PC-9 (cell line): ENCODE data around the gene MDN1. TPM values are rescaled to one million over a fixed set of nuclear protein-coding genes. Genes with fewer than 3 reads are reported as not detected.
A peak's percentile ranks its signal among the peaks of the same experiment; 100 is the strongest.
"Not testable (repeated sequence)": the region's sequence is repeated elsewhere in the genome, so short reads cannot be mapped to it uniquely, and the experiment has no call there.

Experiments
- BruUV-seq: library from RNA; stranded (reverse); fragments of 400-500 nt; replicated peaks from 2 replicates; lab custom pipeline; 2021; lab: Mats Ljungman, UMichigan
- CTCF ChIA-PET: fragments of 300-600 bp; sonication (Branson Sonifier 250); formaldehyde crosslinking; loops from one replicate; lab custom pipeline; 2022; ENCODE audit warnings: antibody characterized with exemption; lab: Charles Lee
- POLR2A ChIA-PET: fragments of 300-600 bp; sonication (Branson Sonifier 250); formaldehyde crosslinking; loops from one replicate; lab custom pipeline; 2022; ENCODE audit warnings: antibody characterized with exemption; ENCODE audit not compliant: unreplicated experiment; lab: Charles Lee
- DNase-seq, 2 experiments: peaks; one replicate each; pipeline versions ENCODE4 v3.0.0 to v3.0.0-alpha.2; 2015 to 2022; ENCODE audit warnings: mixed read lengths in 1 of 2
- H2AFZ ChIP-seq: fragments of 200-600 bp; sonication (generic); 2 replicates; pipeline ENCODE4 v1.8.1; 2017; ENCODE audit warnings: antibody characterized with exemption
- H3F3A ChIP-seq: fragments of 200-600 bp; sonication (generic); 2 replicates; pipeline ENCODE4 v1.8.1; 2017; ENCODE audit warnings: antibody characterized with exemption, mild to moderate bottlenecking, low read depth; ENCODE audit not compliant: insufficient read depth
- H3K27ac ChIP-seq: fragments of 200-600 bp; sonication (generic); 2 replicates; pipeline ENCODE4 v1.6.1; 2016; ENCODE audit warnings: mixed run types
- H3K27me3 ChIP-seq: fragments of 200-600 bp; sonication (generic); 2 replicates; pipeline ENCODE4 v1.6.1; 2016; ENCODE audit warnings: low read depth, mixed run types; ENCODE audit not compliant: insufficient read depth
- H3K36me3 ChIP-seq: fragments of 200-600 bp; sonication (generic); 2 replicates; pipeline ENCODE4 v1.6.1; 2016; ENCODE audit warnings: low read depth, mixed run types
- H3K4me1 ChIP-seq: fragments of 200-600 bp; sonication (generic); replicated peaks from 2 replicates; pipeline ENCODE4 v1.6.1; 2016; ENCODE audit warnings: mixed run types; ENCODE audit not compliant: insufficient read depth
- H3K4me2 ChIP-seq: fragments of 200-600 bp; sonication (generic); 2 replicates; pipeline ENCODE4 v1.6.1; 2017; ENCODE audit warnings: mixed run types
- H3K4me3 ChIP-seq: fragments of 200-600 bp; sonication (generic); 2 replicates; pipeline ENCODE4 v1.6.1; 2016; ENCODE audit warnings: mixed run types
- H3K79me2 ChIP-seq: fragments of 200-600 bp; sonication (generic); 2 replicates; pipeline ENCODE4 v1.6.1; 2017; ENCODE audit warnings: low read depth, mixed run types
- H3K9me2 ChIP-seq: fragments of 200-600 bp; sonication (generic); 2 replicates; pipeline ENCODE4 v1.8.1; 2017; ENCODE audit warnings: mild to moderate bottlenecking; ENCODE audit not compliant: insufficient read depth
- H3K9me3 ChIP-seq: fragments of 200-600 bp; sonication (generic); 2 replicates; pipeline ENCODE4 v1.8.1; 2016; ENCODE audit warnings: low read depth; ENCODE audit not compliant: insufficient read depth
- H4K20me1 ChIP-seq: fragments of 200-600 bp; sonication (generic); 2 replicates; pipeline ENCODE4 v1.8.1; 2017; ENCODE audit not compliant: insufficient read depth
- EZH2 ChIP-seq: fragments of 200-600 bp; sonication (generic); IDR thresholded peaks from 2 replicates; pipeline ENCODE4 v1.8.0; 2017; ENCODE audit warnings: antibody characterized with exemption, low read depth
- intact Hi-C: fragments of 100-400 bp; cut with micrococcal nuclease; formaldehyde crosslinking; loops from one replicate; pipeline ENCODE4 v1.10.0; 2022; ENCODE audit not compliant: unreplicated experiment
- total RNA-seq: library from RNA; stranded (reverse); gene quantifications from 2 replicates; pipeline ENCODE4 v1.2.3, GENCODE V29; 2021
- TF ChIP-seq, protein P1 (sequence below): fragments of 200-600 bp; sonication (generic); conservative IDR thresholded peaks from 2 replicates; pipeline ENCODE4 v1.6.1; 2017; ENCODE audit warnings: mixed run types, antibody characterized with exemption, mild to moderate bottlenecking, moderate library complexity

MDN1 gene
- total RNA-seq, 1 experiment from 2014 or later, result 38.6 TPM

GRCh38 chr6:89818977-89819335, 638 bp downstream of the MDN1 start:
- CTCF ChIA-PET, result interaction anchor here (0.7 kb wide), 1 partner anchor 1970 kb away, joined by 5 read pairs; no protein-coding TSS in a partner anchor
- intact Hi-C loops, result loop anchor here (1.0 kb wide), 1 partner anchor 10 kb away; the partner anchor contains the start of gene CASP8AP2
- H3K4me2 ChIP-seq, result peak overlapping the region; percentile 86
- H3K9me3 ChIP-seq, result no peaks in the 10 kb centered on the region
- peak overlapping the region; percentile 69 for H3K4me3 ChIP-seq
- H3K36me3 ChIP-seq, result no peaks in the 10 kb centered on the region
- POLR2A ChIA-PET, result interaction anchor here (0.8 to 1.4 kb wide), 2 partner anchors 10 to 180 kb away, joined by 5 to 18 read pairs; partner anchors contain the start of gene LYRM2
- peak overlapping the region; percentile 58 for H3K27ac ChIP-seq
- H3K79me2 ChIP-seq, result peaks cover 68% of the 10 kb centered on the region
- BruUV-seq, result no TSS peak
- TF ChIP-seq, protein P1, sequence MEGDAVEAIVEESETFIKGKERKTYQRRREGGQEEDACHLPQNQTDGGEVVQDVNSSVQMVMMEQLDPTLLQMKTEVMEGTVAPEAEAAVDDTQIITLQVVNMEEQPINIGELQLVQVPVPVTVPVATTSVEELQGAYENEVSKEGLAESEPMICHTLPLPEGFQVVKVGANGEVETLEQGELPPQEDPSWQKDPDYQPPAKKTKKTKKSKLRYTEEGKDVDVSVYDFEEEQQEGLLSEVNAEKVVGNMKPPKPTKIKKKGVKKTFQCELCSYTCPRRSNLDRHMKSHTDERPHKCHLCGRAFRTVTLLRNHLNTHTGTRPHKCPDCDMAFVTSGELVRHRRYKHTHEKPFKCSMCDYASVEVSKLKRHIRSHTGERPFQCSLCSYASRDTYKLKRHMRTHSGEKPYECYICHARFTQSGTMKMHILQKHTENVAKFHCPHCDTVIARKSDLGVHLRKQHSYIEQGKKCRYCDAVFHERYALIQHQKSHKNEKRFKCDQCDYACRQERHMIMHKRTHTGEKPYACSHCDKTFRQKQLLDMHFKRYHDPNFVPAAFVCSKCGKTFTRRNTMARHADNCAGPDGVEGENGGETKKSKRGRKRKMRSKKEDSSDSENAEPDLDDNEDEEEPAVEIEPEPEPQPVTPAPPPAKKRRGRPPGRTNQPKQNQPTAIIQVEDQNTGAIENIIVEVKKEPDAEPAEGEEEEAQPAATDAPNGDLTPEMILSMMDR, result no peak
- TF ChIP-seq EZH2, result no peak
- no peaks in the 10 kb centered on the region for H3F3A ChIP-seq
- peaks cover 7% of the 10 kb centered on the region; the same call in 1 of the 2 replicates for H4K20me1 ChIP-seq
- no peaks in the 10 kb centered on the region for H3K9me2 ChIP-seq
- no peak for DNase-seq
- peaks cover 7% of the 10 kb centered on the region for H3K4me1 ChIP-seq
- no peaks in the 10 kb centered on the region for H3K27me3 ChIP-seq
- peak overlapping the region; percentile 98 for H2AFZ ChIP-seq

GRCh38 chr6:89817481-89817880, 2.1 kb downstream of the MDN1 start:
- Histone ChIP-seq H2AFZ (no peak overlapping the region), H3K27me3 (no peaks in the 10 kb centered on the region), H4K20me1 (peaks cover 10% of the 10 kb centered on the region; the same call in 1 of the 2 replicates), H3K9me3 (no peaks in the 10 kb centered on the region), H3K4me3 (peak overlapping the region; percentile 69; the same call in 1 of the 2 replicates), H3F3A (no peaks in the 10 kb centered on the region), H3K79me2 (peaks cover 81% of the 10 kb centered on the region), H3K36me3 (no peaks in the 10 kb centered on the region), H3K27ac (no peak overlapping the region), H3K4me2 (peak overlapping the region; percentile 86), H3K4me1 (peaks cover 7% of the 10 kb centered on the region), H3K9me2 (no peaks in the 10 kb centered on the region)
- POLR2A ChIA-PET, result no interaction called here
- CTCF ChIA-PET, result no interaction called here
- DNase-seq, result no peak
- intact Hi-C loops, result no loop called here
- TF ChIP-seq, protein P1, result no peak
- no peak for TF ChIP-seq EZH2
- BruUV-seq, result no TSS peak

GRCh38 chr6:89813422-89813821, 6.2 kb downstream of the MDN1 start:
- Histone ChIP-seq H3K79me2 (peaks cover 85% of the 10 kb centered on the region), H4K20me1 (peaks cover 18% of the 10 kb centered on the region; the same call in 1 of the 2 replicates)
- H3K4me2 ChIP-seq, H2AFZ ChIP-seq, H3K4me1 ChIP-seq, H3K9me2 ChIP-seq, H3K27me3 ChIP-seq, CTCF ChIA-PET, H3K36me3 ChIP-seq, POLR2A ChIA-PET, BruUV-seq, H3F3A ChIP-seq, intact Hi-C loops, H3K9me3 ChIP-seq, DNase-seq, H3K4me3 ChIP-seq, H3K27ac ChIP-seq: not testable (repeated sequence)

DNA sequence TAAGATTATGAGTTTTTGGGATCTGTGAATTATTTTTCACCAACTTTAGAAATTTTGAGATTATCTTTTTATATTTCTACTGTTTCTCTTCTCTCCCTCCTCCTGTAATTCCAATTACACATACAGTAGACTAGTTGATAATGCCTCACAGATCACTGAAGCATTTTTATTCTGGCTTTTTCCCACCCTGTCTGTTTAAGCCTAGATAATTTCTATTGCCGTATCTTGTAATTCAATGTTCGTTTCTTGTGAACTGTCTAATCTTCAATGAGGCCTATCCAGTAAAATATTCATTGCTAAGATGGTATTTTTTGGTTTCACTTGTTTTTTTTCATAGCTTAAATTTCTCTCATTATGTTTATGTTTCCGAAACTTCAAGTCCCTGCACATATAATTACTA, 12.0 kb downstream of the MDN1 start:
- Histone ChIP-seq H3K4me3 (no peak overlapping the region), H3K27me3 (no peaks in the 10 kb centered on the region), H3K4me1 (no peaks in the 10 kb centered on the region), H3K36me3 (no peaks in the 10 kb centered on the region), H3K79me2 (peaks cover 35% of the 10 kb centered on the region), H3K4me2 (no peak overlapping the region), H2AFZ (no peak overlapping the region), H3K9me3 (no peaks in the 10 kb centered on the region), H3F3A (no peaks in the 10 kb centered on the region), H4K20me1 (peaks cover 9% of the 10 kb centered on the region; the same call in 1 of the 2 replicates), H3K27ac (no peak overlapping the region), H3K9me2 (no peaks in the 10 kb centered on the region)
- TF ChIP-seq, protein P1, result no peak
- TF ChIP-seq EZH2, result no peak
- intact Hi-C loops, result no loop called here
- no TSS peak for BruUV-seq
- ChIA-PET POLR2A (no interaction called here), CTCF (no interaction called here)
- no peak for DNase-seq
